HuH-7 (cell line): Measurements from ENCODE around the gene SYPL1.
A peak's percentile ranks its signal among the peaks of the same experiment; 100 is the strongest.

Source experiments
- DNase-seq: peaks from one replicate; pipeline ENCODE4 v3.0.0; 2011; ENCODE audit warnings: low spot score

SYPL1 gene

GRCh38 chr7:106050002-106050745, 61.9 kb downstream of the SYPL1 start:
- peak; percentile 61 for DNase-seq

- no peak for DNase-seq
Observed at GRCh38 chr7:106049139-106049752, 62.9 kb downstream of the SYPL1 start.

GRCh38 chr7:106048706-106049020, 63.4 kb downstream of the SYPL1 start:
- no peak for DNase-seq

GRCh38 chr7:106047818-106048705, 64.0 kb downstream of the SYPL1 start:
- DNase-seq: no peak

GRCh38 chr7:106047184-106047583, 64.9 kb downstream of the SYPL1 start:
- no peak for DNase-seq

GRCh38 chr7:106045586-106045985, 66.5 kb downstream of the SYPL1 start:
- no peak for DNase-seq

- DNase-seq: no peak
Observed at GRCh38 chr7:106045139-106045538, 67.0 kb downstream of the SYPL1 start.

DNA sequence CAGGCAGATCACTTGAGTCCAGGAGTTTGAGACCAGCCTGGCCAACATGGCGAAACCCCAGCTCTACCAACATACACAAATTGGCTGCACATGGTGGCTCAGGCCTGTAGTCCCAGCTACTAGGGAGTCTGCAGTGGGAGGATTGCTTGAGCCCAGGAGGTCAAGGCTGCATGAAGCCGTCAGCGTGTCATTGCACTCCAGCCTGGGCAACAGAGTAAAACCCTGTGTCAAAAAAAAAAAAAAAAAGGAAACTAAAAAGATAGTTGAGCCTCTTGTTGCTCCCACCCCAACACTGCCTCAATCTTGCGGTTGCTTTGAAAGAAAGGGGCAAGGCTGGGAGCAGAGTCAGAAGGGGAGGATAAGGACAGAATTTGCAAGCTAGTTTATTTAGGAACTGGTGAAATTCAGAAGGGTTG, 69.9 kb downstream of the SYPL1 start:
- DNase-seq: no peak

- DNase-seq: peak; percentile 74
Observed at GRCh38 chr7:106041140-106041717, 70.9 kb downstream of the SYPL1 start.
